Osteoblast (primary cell): ENCODE measurements around the gene PDE4B. TPM values are rescaled to one million over a fixed set of nuclear protein-coding genes. Genes with fewer than 3 reads are reported as not detected.

Experiments
- DNase-seq: peaks from one replicate; pipeline ENCODE4 v3.0.0; 2011; ENCODE audit warnings: low spot score, mixed read lengths; ENCODE audit not compliant: insufficient read length; ENCODE audit errors: missing footprints
- H2AFZ ChIP-seq: 2 replicates; pipeline ENCODE4 v1.6.0; 2011; ENCODE audit warnings: mild to moderate bottlenecking, low read length
- H3K27ac ChIP-seq: 2 replicates; pipeline ENCODE4 v1.5.1; 2011; ENCODE audit warnings: mild to moderate bottlenecking, low read depth, low read length, moderate library complexity
- H3K27me3 ChIP-seq: 2 replicates; pipeline ENCODE4 v1.6.0; 2012; ENCODE audit warnings: mild to moderate bottlenecking, control low read depth, inconsistent platforms, low read length, moderate library complexity; ENCODE audit not compliant: insufficient read depth
- H3K36me3 ChIP-seq: 2 replicates; pipeline ENCODE4 v1.5.1; 2011; ENCODE audit warnings: mild to moderate bottlenecking, low read length, control low read depth, moderate library complexity; ENCODE audit not compliant: insufficient read depth
- H3K4me1 ChIP-seq: 2 replicates; pipeline ENCODE4 v1.5.1; 2011; ENCODE audit warnings: mild to moderate bottlenecking, low read length, control low read depth, moderate library complexity; ENCODE audit not compliant: insufficient read depth
- H3K4me2 ChIP-seq: 2 replicates; pipeline ENCODE4 v1.6.0; 2011; ENCODE audit warnings: mild to moderate bottlenecking, low read length; ENCODE audit not compliant: insufficient read depth
- H3K4me3 ChIP-seq: fragments of 200-600 bp; sonication (generic); 3 replicates; pipeline ENCODE4 v1.5.1; 2012; ENCODE audit warnings: mild to moderate bottlenecking, low read length, inconsistent platforms; ENCODE audit not compliant: insufficient read depth
- H3K79me2 ChIP-seq: 2 replicates; pipeline ENCODE4 v1.6.0; 2012; ENCODE audit warnings: mild to moderate bottlenecking, low read length, control low read depth, inconsistent platforms; ENCODE audit not compliant: insufficient read depth
- H3K9me3 ChIP-seq: 2 replicates; pipeline ENCODE4 v1.5.1; 2011; ENCODE audit warnings: low read depth, low read length, control low read depth
- H4K20me1 ChIP-seq: 2 replicates; pipeline ENCODE4 v1.6.0; 2012; ENCODE audit warnings: mild to moderate bottlenecking, low read length, control low read depth; ENCODE audit not compliant: insufficient read depth
- total RNA-seq: library from RNA; depleted of rRNA; stranded (reverse); fragments of >200 nt; gene quantifications from 2 replicates; pipeline ENCODE4 v1.2.3, GENCODE V29; 2012
- TF ChIP-seq, protein P1 (sequence below): IDR thresholded peaks from 2 replicates; pipeline ENCODE4 v1.5.1; 2011; ENCODE audit warnings: mild to moderate bottlenecking, low read depth, low read length, moderate library complexity; ENCODE audit errors: extremely low read depth

PDE4B gene
- total RNA-seq, 1 donor = 21.4 TPM

DNA sequence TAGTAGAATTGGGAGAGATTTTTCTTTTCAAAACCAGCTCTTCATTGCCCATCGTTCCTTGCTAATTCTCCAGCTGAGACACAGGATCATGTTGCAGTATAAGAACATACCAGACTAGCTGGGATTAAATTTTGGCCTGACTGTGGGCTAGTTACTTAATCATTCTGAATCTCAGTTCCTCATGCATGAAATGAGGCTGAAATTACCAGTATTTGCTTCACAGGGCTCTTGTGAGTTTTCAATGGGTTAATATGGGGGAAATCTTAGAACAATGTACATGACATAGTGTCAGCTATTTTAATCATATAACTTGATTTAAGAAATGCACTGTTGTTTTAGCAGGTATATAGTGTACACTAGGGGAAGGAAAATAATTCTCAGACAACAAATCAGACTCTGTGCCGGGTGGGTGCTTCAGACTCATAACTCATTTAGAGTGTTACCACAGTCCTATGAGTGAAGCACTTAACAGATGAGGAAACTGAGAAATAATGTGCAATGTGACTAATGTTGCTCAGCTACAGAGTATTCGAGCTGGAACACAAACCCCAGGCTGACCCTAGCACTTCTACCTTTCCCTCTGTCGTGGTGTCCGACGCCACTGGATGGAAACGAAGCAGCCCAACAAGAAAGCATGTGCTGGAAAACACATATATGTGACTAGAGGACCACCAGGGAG is 603.7 kb downstream of the PDE4B start:
- Histone ChIP-seq H3K27me3 (no peaks in the 10 kb centered on the region), H3K4me3 (no peak overlapping the region), H3K4me1 (peaks cover 14% of the 10 kb centered on the region), H4K20me1 (no peaks in the 10 kb centered on the region), H3K36me3 (no peaks in the 10 kb centered on the region), H3K27ac (no peak overlapping the region), H3K4me2 (no peak overlapping the region), H3K79me2 (no peaks in the 10 kb centered on the region), H3K9me3 (no peaks in the 10 kb centered on the region), H2AFZ (no peak overlapping the region)
- DNase-seq = no peak
- TF ChIP-seq, protein P1, sequence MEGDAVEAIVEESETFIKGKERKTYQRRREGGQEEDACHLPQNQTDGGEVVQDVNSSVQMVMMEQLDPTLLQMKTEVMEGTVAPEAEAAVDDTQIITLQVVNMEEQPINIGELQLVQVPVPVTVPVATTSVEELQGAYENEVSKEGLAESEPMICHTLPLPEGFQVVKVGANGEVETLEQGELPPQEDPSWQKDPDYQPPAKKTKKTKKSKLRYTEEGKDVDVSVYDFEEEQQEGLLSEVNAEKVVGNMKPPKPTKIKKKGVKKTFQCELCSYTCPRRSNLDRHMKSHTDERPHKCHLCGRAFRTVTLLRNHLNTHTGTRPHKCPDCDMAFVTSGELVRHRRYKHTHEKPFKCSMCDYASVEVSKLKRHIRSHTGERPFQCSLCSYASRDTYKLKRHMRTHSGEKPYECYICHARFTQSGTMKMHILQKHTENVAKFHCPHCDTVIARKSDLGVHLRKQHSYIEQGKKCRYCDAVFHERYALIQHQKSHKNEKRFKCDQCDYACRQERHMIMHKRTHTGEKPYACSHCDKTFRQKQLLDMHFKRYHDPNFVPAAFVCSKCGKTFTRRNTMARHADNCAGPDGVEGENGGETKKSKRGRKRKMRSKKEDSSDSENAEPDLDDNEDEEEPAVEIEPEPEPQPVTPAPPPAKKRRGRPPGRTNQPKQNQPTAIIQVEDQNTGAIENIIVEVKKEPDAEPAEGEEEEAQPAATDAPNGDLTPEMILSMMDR = no peak

DNA sequence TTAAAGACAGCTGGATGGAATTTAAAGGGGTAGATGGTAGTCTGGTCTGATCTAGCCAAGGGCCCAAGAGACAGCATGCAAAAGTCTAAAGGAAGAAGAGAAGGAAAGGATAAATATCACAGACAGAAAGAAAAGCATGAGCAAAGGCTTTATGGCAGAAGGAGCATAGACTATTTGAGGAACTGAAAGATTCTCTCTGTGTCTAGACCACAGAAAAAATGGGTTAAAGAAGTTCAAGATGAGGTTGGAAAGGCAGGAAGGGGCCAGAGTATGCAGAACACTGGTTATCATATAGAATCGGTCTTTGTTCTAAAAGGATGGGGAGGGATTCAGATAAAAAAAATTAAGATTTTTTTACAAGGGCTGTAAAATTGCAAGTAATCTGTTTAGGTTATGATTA is 604.5 kb downstream of the PDE4B start:
- TF ChIP-seq, protein P1 = no peak
- no peak for DNase-seq
- H3K27ac ChIP-seq = no peak overlapping the region
- H3K4me3 ChIP-seq = no peak overlapping the region
- no peaks in the 10 kb centered on the region for H4K20me1 ChIP-seq
- H3K27me3 ChIP-seq = no peaks in the 10 kb centered on the region
- H3K79me2 ChIP-seq = no peaks in the 10 kb centered on the region
- H3K9me3 ChIP-seq = no peaks in the 10 kb centered on the region
- H3K4me2 ChIP-seq = no peak overlapping the region
- H3K36me3 ChIP-seq = no peaks in the 10 kb centered on the region
- no peak overlapping the region for H2AFZ ChIP-seq
- H3K4me1 ChIP-seq = peaks cover 22% of the 10 kb centered on the region

DNA sequence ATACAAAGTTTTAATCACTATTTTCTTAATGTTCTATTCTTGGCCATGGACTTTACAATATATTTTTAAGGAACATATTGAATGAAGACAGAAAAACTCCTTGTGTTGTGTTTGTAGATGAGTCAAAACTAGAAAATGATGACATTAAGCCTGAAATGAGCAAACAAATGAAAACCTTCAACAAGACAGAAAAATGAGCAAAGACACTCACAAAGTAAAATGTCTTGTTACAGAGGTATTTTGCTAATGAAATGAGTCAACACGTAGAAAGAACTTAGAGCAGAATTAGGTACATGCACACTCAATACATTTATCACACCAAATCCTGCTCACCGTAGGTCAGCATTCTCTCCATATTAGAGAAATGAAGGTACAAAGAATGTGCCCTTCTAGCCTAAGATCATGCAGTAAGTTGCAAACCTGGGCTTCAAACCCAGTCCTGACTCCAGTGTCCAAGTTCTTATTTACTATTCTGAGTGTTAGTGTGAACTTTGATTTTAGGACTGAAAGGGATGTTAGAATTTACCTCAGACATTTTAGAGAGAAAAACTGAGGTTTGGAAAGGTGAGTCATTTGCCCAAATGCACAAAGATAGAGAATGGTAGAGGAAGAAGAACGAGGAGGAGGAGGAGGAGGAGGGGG is 607.3 kb downstream of the PDE4B start:
- H3K36me3 ChIP-seq = no peaks in the 10 kb centered on the region
- H2AFZ ChIP-seq = no peak overlapping the region
- H3K27me3 ChIP-seq = no peaks in the 10 kb centered on the region
- no peak overlapping the region for H3K4me3 ChIP-seq
- no peaks in the 10 kb centered on the region for H3K9me3 ChIP-seq
- no peak overlapping the region for H3K27ac ChIP-seq
- H3K4me1 ChIP-seq = peaks cover 28% of the 10 kb centered on the region
- H4K20me1 ChIP-seq = no peaks in the 10 kb centered on the region
- no peak overlapping the region for H3K4me2 ChIP-seq
- H3K79me2 ChIP-seq = no peaks in the 10 kb centered on the region
- peak; percentile 72 for DNase-seq
- TF ChIP-seq, protein P1 = no peak

DNA sequence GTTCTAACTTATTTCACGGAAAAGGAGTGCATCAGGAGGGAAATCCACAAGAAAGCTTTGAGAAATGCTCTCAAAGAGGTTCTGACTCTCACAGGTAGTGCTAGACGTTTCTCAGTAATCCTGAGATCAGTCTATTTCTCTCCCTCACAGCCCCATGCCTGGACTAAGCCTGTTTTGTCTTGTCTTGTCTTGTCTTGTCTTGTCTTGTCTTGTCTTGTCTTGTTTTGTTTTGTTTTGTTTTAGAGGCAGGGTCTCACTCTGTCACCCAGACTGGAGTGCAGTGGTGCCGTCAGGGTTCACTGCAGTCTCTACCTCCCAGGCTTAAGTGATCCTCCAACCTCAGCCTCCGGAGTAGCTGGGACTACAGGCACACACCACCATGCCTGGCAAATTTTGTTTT is 608.0 kb downstream of the PDE4B start:
- no peak overlapping the region for H3K4me2 ChIP-seq

More for the DNA sequence above, 608.0 kb downstream of the PDE4B start:
- no peak for DNase-seq
- H3K27me3 ChIP-seq = no peaks in the 10 kb centered on the region
- no peaks in the 10 kb centered on the region for H3K79me2 ChIP-seq
- H2AFZ ChIP-seq = no peak overlapping the region
- TF ChIP-seq, protein P1 = no peak
- no peaks in the 10 kb centered on the region for H3K9me3 ChIP-seq
- H4K20me1 ChIP-seq = no peaks in the 10 kb centered on the region
- peaks cover 21% of the 10 kb centered on the region for H3K4me1 ChIP-seq
- no peak overlapping the region for H3K4me3 ChIP-seq
- H3K27ac ChIP-seq = no peak overlapping the region
- H3K36me3 ChIP-seq = no peaks in the 10 kb centered on the region
